Dermis lymphatic vessel endothelial cell (primary cell): ENCODE data around the gene NAIF1. TPM values are rescaled to one million over a fixed set of nuclear protein-coding genes. Genes with fewer than 3 reads are reported as not detected.

Source experiments
- total RNA-seq: library from RNA; depleted of rRNA; stranded (reverse); fragments of >200 nt; gene quantifications from 2 replicates; pipeline ENCODE4 v1.2.1, GENCODE V29; 2014

The NAIF1 gene, protein sequence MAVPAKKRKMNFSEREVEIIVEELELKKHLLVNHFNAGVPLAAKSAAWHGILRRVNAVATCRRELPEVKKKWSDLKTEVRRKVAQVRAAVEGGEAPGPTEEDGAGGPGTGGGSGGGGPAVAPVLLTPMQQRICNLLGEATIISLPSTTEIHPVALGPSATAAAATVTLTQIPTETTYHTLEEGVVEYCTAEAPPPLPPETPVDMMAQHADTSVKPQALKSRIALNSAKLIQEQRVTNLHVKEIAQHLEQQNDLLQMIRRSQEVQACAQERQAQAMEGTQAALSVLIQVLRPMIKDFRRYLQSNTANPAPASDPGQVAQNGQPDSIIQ
- total RNA-seq = 9.5 TPM in 2 replicates

DNA sequence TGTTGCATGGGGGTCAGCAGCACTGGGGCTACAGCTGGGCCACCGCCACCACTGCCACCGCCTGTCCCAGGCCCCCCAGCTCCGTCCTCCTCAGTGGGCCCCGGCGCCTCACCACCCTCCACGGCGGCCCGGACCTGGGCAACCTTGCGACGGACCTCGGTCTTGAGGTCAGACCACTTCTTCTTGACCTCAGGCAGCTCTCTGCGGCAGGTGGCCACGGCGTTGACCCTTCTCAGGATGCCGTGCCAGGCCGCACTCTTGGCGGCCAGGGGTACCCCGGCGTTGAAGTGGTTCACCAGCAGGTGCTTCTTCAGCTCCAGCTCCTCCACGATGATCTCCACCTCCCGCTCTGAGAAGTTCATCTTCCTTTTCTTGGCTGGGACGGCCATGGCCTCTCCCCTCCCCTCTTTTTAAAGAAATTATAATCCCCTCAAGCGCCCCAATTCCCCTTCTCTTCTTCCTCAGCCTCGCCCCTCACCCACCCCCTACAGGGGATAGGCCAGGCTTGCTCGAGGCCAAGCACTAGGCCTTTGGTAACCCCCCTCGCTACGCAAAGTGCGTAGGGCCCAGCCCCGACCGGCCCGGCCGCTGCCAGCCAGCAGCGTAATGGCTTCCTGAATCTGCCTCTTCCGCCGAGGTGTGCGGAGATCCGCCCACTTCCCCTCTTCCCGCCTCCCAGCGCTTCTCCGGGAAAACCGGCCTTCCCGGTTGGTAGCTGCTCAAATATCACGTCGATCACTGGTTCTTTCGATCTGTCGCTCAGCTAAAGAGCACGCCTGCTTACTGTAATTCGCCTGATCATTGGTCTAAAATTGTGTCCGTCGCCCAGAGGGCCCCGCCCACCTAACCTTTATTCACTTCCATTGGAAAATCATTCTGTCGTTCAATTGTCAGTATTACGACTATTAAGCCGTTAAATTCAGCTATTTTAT lies at the start of gene NAIF1:
TSS of gene NAIF1 (minus strand) at position 608 of the 932 bp plus-strand sequence. CDS start at position 389, 219 bp downstream.

DNA sequence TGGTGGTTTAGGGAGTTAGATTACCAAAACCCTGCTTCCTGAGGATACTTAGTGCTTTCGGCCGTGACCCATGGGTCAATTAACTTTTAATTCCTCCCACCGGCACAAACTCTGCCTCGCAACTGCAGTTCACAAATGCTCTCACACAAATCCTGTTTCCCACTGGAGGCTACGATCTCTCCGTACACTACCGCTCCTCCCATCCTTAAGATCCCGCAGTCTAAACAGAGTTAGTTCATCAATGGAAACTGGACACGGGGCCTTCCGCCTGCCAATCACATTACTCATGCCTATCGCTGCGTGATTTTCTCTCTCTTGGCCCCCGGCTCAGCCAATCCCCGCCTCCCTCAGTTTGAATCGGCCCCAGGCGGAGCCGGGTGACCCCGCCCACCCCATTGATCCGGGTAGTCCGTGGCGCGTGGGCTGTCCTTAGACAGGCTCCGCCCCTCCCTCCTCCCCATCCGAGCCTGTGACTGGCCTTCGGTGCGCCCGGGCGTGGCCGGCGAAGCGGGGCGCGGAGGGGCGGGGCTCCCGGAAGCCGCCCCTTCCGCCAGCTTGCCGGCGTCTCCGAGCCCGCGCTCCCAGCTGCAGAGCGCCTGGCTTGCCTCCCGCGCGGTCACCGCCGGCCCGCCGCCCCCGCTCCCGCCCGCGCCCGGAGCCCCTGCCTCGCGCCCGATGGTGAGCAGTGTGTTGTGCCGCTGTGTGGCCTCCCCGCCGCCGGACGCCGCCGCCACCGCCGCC lies 695 bp upstream of the NAIF1 start, which contains the start of gene SLC25A25:
TSS of gene SLC25A25 (plus strand) at position 588 of the 741 bp plus-strand sequence. CDS start at position 676, 88 bp downstream.

Other genes starting within 250 kb of the NAIF1 start
- 24.6 and 29.1 TPM in 2 replicates for gene ENG, start 212.7 kb downstream of the NAIF1 start, total RNA-seq
- 17.0 and 17.6 TPM in 2 replicates for gene AK1, start 189.6 kb downstream of the NAIF1 start, total RNA-seq
- 36.9 and 41.7 TPM in 2 replicates for gene ST6GALNAC6, start 167.7 kb downstream of the NAIF1 start, total RNA-seq
- 25.5 and 29.6 TPM in 2 replicates for gene ST6GALNAC4, start 150.3 kb downstream of the NAIF1 start, total RNA-seq
- 0.87 and 1.7 TPM in 2 replicates for gene PIP5KL1, start 136.5 kb downstream of the NAIF1 start, total RNA-seq
- gene DPM2, start 129.5 kb downstream of the NAIF1 start, total RNA-seq = 10.7 and 14.7 TPM in 2 replicates
- 28.2 and 62.7 TPM in 2 replicates for gene EEIG1, start 86.3 kb downstream of the NAIF1 start, total RNA-seq
- gene SLC25A25, start 912 bp upstream of the NAIF1 start, total RNA-seq = 25.3 and 48.5 TPM in 2 replicates
- 50.5 and 60.2 TPM in 2 replicates for gene PTGES2, start 60.4 kb upstream of the NAIF1 start, total RNA-seq
- not detected in 2 replicates for gene LCN2, start 82.1 kb upstream of the NAIF1 start, total RNA-seq
- 32.7 and 35.1 TPM in 2 replicates for gene BBLN, start 92.9 kb upstream of the NAIF1 start, total RNA-seq
- 10.1 and 12.4 TPM in 2 replicates for gene CIZ1, start 124.3 kb upstream of the NAIF1 start, total RNA-seq
- gene DNM1, start 136.1 kb upstream of the NAIF1 start, total RNA-seq = 0.43 and 0.65 TPM in 2 replicates
- 41.5 and 57.9 TPM in 2 replicates for gene GOLGA2, start 208.7 kb upstream of the NAIF1 start, total RNA-seq
- gene SWI5, start 209.0 kb upstream of the NAIF1 start, total RNA-seq = 14.7 and 16.2 TPM in 2 replicates